HCT116 (cell line): Measurements from ENCODE around the gene RIMBP2. TPM values are rescaled to one million over a fixed set of nuclear protein-coding genes. Genes with fewer than 3 reads are reported as not detected.

Experiments used
- ATAC-seq: fragments of 200-7000 bp; cut with Tn5 transposase; 2 replicates; pipeline ENCODE4 v1.9.1; 2020; ENCODE audit warnings: mild to moderate bottlenecking, moderate library complexity
- BruUV-seq: library from RNA; stranded (reverse); fragments of 400-500 nt; replicated peaks from 2 replicates; lab custom pipeline; 2021; lab: Mats Ljungman, UMichigan
- CTCF ChIA-PET: fragments of 300-600 bp; sonication (Branson Sonifier 250); formaldehyde crosslinking; loops from one replicate; lab custom pipeline; 2021; ENCODE audit warnings: antibody characterized with exemption; lab: Charles Lee
- POLR2A ChIA-PET: fragments of 300-600, 350-600 bp; sonication (Branson Sonifier 250); formaldehyde crosslinking; loops from one replicate; lab custom pipeline; 2021; ENCODE audit warnings: antibody characterized with exemption; lab: Charles Lee
- RAD21 ChIA-PET, 2 experiments: fragments of 300-600 bp; sonication (Branson Sonifier 250); formaldehyde crosslinking; loops; one replicate each; lab custom pipeline; 2023; ENCODE audit warnings: low total read pairs in 2 of 2; ENCODE audit not compliant: uncharacterized antibody in 2 of 2, unreplicated experiment in 2 of 2, low non-redundant PET in 1 of 2; lab: Charles Lee
- DNase-seq: peaks from one replicate; pipeline ENCODE4 v3.0.0-alpha.2; 2010; ENCODE audit warnings: low read depth, low spot score
- H2AFZ ChIP-seq: fragments of 200-600 bp; shearing (Covaris generic), sonication (generic); 2 replicates; pipeline ENCODE4 v1.6.1; 2017; ENCODE audit warnings: low read depth, mixed run types, mixed read lengths, antibody characterized with exemption, low read length; ENCODE audit not compliant: poor library complexity, severe bottlenecking
- H3K27ac ChIP-seq: 2 replicates; pipeline ENCODE4 v1.5.1; 2012; ENCODE audit warnings: low read depth, low read length
- H3K27me3 ChIP-seq: fragments of 200-600 bp; sonication (generic); 2 replicates; pipeline ENCODE4 v1.6.1; 2016; ENCODE audit warnings: mixed run types, low read length, mixed read lengths; ENCODE audit not compliant: insufficient read depth
- H3K36me3 ChIP-seq, 2 experiments: fragments of 200-500 bp in 1 of 2; fragments of 200-600 bp in 1 of 2; sonication (Bioruptor generic) in 1 of 2; sonication (generic) in 1 of 2; 2 replicates each; pipeline versions ENCODE4 v1.5.1 to v1.6.1; 2014 to 2016; ENCODE audit warnings: low read length in 2 of 2, inconsistent platforms in 1 of 2, mixed read lengths in 1 of 2, mixed run types in 1 of 2; ENCODE audit not compliant: insufficient read depth in 2 of 2, control insufficient read depth in 1 of 2
- H3K4me1 ChIP-seq, 2 experiments: fragments of 200-600 bp in 1 of 2; sonication (generic) in 1 of 2; 2 replicates each; pipeline versions ENCODE4 v1.5.1 to v1.6.1; 2012 to 2017; ENCODE audit warnings: low read length in 2 of 2, inconsistent platforms in 1 of 2, mild to moderate bottlenecking in 1 of 2, mixed read lengths in 1 of 2, mixed run types in 1 of 2, moderate library complexity in 1 of 2; ENCODE audit not compliant: insufficient read depth in 2 of 2, control insufficient read depth in 1 of 2
- H3K4me2 ChIP-seq: fragments of 200-600 bp; sonication (generic); 2 replicates; pipeline ENCODE4 v1.6.1; 2017; ENCODE audit warnings: mixed run types, low read length, mixed read lengths
- H3K4me3 ChIP-seq, 2 experiments: fragments of 200-600 bp in 1 of 2; sonication (generic) in 1 of 2; replicated peaks in 1 of 2; 2 replicates each; pipeline ENCODE4 v1.5.1; 2011 to 2016; ENCODE audit warnings: low read length in 2 of 2, control low read depth in 1 of 2, low read depth in 1 of 2, mild to moderate bottlenecking in 1 of 2, mixed read lengths in 1 of 2, mixed run types in 1 of 2
- H3K79me2 ChIP-seq: fragments of 200-600 bp; sonication (generic); 2 replicates; pipeline ENCODE4 v1.6.1; 2017; ENCODE audit warnings: mild to moderate bottlenecking, mixed run types, low read length, moderate library complexity, mixed read lengths; ENCODE audit not compliant: insufficient read depth
- H3K9ac ChIP-seq: fragments of 200-600 bp; sonication (generic); 2 replicates; pipeline ENCODE4 v1.6.1; 2016; ENCODE audit warnings: low read length, mixed read lengths
- H3K9me2 ChIP-seq: fragments of 200-600 bp; sonication (generic), shearing (Covaris generic); 2 replicates; pipeline ENCODE4 v1.6.1; 2017; ENCODE audit warnings: mixed run types, mild to moderate bottlenecking, moderate library complexity; ENCODE audit not compliant: insufficient read depth
- H3K9me3 ChIP-seq, 2 experiments: fragments of 200-500 bp in 1 of 2; fragments of 200-600 bp in 1 of 2; sonication (Bioruptor generic) in 1 of 2; sonication (generic) in 1 of 2; 2 replicates each; pipeline ENCODE4 v1.6.1; 2014 to 2017; ENCODE audit warnings: low read length in 2 of 2, mixed read lengths in 2 of 2, inconsistent platforms in 1 of 2, low read depth in 1 of 2, mild to moderate bottlenecking in 1 of 2, mixed run types in 1 of 2, moderate library complexity in 1 of 2; ENCODE audit not compliant: control insufficient read depth in 1 of 2, insufficient read depth in 1 of 2
- H4K20me1 ChIP-seq: fragments of 200-600 bp; sonication (generic), shearing (Covaris generic); 2 replicates; pipeline ENCODE4 v1.6.1; 2017; ENCODE audit warnings: mixed run types, mild to moderate bottlenecking, moderate library complexity; ENCODE audit not compliant: insufficient read depth
- CBX3 ChIP-seq: IDR thresholded peaks from 2 replicates; pipeline ENCODE4 v1.6.1; 2012; ENCODE audit warnings: low read depth
- CEBPB ChIP-seq: IDR thresholded peaks from 2 replicates; pipeline ENCODE4 v1.6.1; 2012; ENCODE audit warnings: low read depth
- CTCF ChIP-seq, 3 experiments: fragments of 200-600 bp in 1 of 3; sonication (generic) in 1 of 3; IDR thresholded peaks in 2 of 3; conservative IDR thresholded peaks in 1 of 3; 2 replicates each; pipeline ENCODE4 v1.5.1; 2012 to 2017; ENCODE audit warnings: low read depth in 2 of 3, low read length in 2 of 3, antibody characterized with exemption in 1 of 3, borderline replicate concordance in 1 of 3, control low read depth in 1 of 3, mild to moderate bottlenecking in 1 of 3, mixed read lengths in 1 of 3, mixed run types in 1 of 3, moderate library complexity in 1 of 3; ENCODE audit not compliant: insufficient read depth in 1 of 3
- ELF1 ChIP-seq: IDR thresholded peaks from 2 replicates; pipeline ENCODE4 v1.6.1; 2012; ENCODE audit warnings: low read depth, borderline replicate concordance
- EZH2phosphoT487 ChIP-seq: fragments of 200-600 bp; IDR thresholded peaks from 2 replicates; pipeline ENCODE4 v1.6.1; 2018; ENCODE audit warnings: antibody characterized with exemption, borderline replicate concordance
- JUND ChIP-seq: IDR thresholded peaks from 2 replicates; pipeline ENCODE4 v1.6.1; 2012
- REST ChIP-seq: IDR thresholded peaks from 2 replicates; pipeline ENCODE4 v1.6.1; 2012; ENCODE audit warnings: low read depth
- SP1 ChIP-seq: IDR thresholded peaks from 2 replicates; pipeline ENCODE4 v1.6.1; 2012; ENCODE audit warnings: low read depth
- SRF ChIP-seq: IDR thresholded peaks from 2 replicates; pipeline ENCODE4 v1.6.1; 2012; ENCODE audit warnings: low read depth
- TCF7L2 ChIP-seq: IDR thresholded peaks from 2 replicates; pipeline ENCODE4 v1.7.0; 2011; ENCODE audit warnings: borderline replicate concordance, inconsistent platforms; ENCODE audit not compliant: insufficient read depth, insufficient read length; ENCODE audit errors: extremely low read depth
- YY1 ChIP-seq: IDR thresholded peaks from 2 replicates; pipeline ENCODE4 v1.6.1; 2011; ENCODE audit warnings: low read length, low read depth, moderate library complexity, mild to moderate bottlenecking; ENCODE audit not compliant: insufficient replicate concordance; ENCODE audit errors: extremely low read depth
- ZNF274 ChIP-seq: fragments of 200-500 bp; sonication (Bioruptor generic); IDR thresholded peaks from 2 replicates; pipeline ENCODE4 v1.6.1; 2014; ENCODE audit warnings: mild to moderate bottlenecking, low read depth, low read length, inconsistent platforms
- intact Hi-C: fragments of 100-400 bp; cut with micrococcal nuclease; formaldehyde crosslinking; loops from 2 replicates; pipeline ENCODE4 v1.10.0; 2022
- total RNA-seq: library from RNA; stranded (reverse); gene quantifications from one replicate; pipeline ENCODE4 v1.2.1, GENCODE V29; 2021; ENCODE audit not compliant: unreplicated experiment
- TF ChIP-seq, protein P1 (sequence below): IDR thresholded peaks from 2 replicates; pipeline ENCODE4 v1.6.1; 2011; ENCODE audit warnings: mild to moderate bottlenecking, low read length, moderate library complexity; ENCODE audit not compliant: insufficient replicate concordance; ENCODE audit errors: extremely low read depth
- TF ChIP-seq, protein P2 (sequence below): IDR thresholded peaks from 2 replicates; pipeline ENCODE4 v1.6.1; 2012
- TF ChIP-seq, protein P3 (sequence below): IDR thresholded peaks from 2 replicates; pipeline ENCODE4 v1.6.1; 2012

The RIMBP2 gene
- total RNA-seq, 1 experiment from 2014 or later = not detected

DNA sequence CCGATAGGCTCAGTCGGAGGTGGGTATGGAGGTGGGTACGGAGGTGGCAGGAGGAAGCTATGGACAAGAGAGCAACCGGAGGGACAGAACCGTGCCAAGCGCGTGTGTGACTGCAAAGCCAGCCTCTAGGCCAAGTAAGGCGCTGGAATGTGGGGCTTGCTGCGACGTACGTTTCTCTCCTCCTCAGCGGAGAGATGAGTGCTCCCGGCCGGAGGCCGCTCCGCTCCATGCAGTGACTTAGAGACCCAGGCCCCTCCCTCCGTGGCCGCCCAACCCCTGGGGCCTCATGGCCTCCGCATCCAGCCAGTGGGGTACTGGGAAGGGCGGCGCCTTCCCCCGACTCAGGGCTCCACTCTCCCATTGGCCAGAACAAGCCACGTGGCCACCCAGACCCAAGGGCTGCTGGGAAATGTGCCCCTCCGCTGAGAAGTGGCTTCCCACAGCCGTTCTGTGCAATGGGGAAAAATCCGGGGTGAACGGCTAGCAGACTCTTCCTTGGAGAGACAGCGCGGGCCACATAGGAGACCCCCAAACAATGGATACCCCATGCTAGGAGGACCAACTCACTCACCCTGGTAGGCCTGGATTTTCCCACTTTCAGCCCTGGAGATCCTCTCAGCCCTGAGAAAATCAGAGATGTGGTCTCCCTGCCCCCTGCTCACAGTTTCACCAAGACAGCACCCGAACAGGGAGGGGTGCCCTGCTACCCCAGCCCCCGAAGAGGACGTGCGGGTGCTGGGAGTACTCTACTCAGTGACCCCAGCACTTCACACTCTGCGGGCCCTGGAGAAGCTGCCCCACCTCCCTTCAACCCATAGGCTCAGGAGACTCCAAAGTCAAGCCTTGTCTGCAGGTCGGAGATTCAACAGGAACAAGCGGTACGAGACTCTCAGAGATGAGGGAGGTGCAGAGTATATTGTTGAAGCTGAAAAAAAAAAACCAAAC lies 66.7 kb downstream of the RIMBP2 start:
- Histone ChIP-seq H3K27me3 (no peaks in the 10 kb centered on the region), H4K20me1 (no peaks in the 10 kb centered on the region), H3K27ac (no peak overlapping the region), H2AFZ (no peak overlapping the region), H3K9ac (no peak overlapping the region), H3K4me3 (no peak overlapping the region), H3K36me3 (no peaks in the 10 kb centered on the region), H3K4me2 (no peak overlapping the region), H3K4me1 (no peaks in the 10 kb centered on the region), H3K9me3 (no peaks in the 10 kb centered on the region), H3K79me2 (no peaks in the 10 kb centered on the region), H3K9me2 (no peaks in the 10 kb centered on the region)
- DNase-seq = no peak
- RAD21 ChIA-PET = no interaction called here
- BruUV-seq = no TSS peak
- TF ChIP-seq ELF1 (no peak), SP1 (no peak), JUND (no peak), CTCF (IDR thresholded peaks at IDR 0.05 in 2 of 3, conservative IDR thresholded peaks at IDR 0.05 in 1 of 3; ENCODE audit: borderline replicate concordance in 1 of 3, insufficient read depth in 1 of 3, low read depth in 2 of 3, low read length in 2 of 3) (no peak), REST (no peak), CEBPB (no peak), CBX3 (no peak), ZNF274 (no peak), EZH2phosphoT487 (no peak), SRF (no peak), YY1 (no peak), TCF7L2 (no peak)
- TF ChIP-seq, protein P1, sequence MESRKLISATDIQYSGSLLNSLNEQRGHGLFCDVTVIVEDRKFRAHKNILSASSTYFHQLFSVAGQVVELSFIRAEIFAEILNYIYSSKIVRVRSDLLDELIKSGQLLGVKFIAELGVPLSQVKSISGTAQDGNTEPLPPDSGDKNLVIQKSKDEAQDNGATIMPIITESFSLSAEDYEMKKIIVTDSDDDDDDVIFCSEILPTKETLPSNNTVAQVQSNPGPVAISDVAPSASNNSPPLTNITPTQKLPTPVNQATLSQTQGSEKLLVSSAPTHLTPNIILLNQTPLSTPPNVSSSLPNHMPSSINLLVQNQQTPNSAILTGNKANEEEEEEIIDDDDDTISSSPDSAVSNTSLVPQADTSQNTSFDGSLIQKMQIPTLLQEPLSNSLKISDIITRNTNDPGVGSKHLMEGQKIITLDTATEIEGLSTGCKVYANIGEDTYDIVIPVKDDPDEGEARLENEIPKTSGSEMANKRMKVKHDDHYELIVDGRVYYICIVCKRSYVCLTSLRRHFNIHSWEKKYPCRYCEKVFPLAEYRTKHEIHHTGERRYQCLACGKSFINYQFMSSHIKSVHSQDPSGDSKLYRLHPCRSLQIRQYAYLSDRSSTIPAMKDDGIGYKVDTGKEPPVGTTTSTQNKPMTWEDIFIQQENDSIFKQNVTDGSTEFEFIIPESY = no peak
- TF ChIP-seq, protein P2, sequence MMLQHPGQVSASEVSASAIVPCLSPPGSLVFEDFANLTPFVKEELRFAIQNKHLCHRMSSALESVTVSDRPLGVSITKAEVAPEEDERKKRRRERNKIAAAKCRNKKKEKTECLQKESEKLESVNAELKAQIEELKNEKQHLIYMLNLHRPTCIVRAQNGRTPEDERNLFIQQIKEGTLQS = no peak
- TF ChIP-seq, protein P3, sequence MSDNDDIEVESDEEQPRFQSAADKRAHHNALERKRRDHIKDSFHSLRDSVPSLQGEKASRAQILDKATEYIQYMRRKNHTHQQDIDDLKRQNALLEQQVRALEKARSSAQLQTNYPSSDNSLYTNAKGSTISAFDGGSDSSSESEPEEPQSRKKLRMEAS = no peak
- CTCF ChIA-PET = no interaction called here
- POLR2A ChIA-PET = no interaction called here
- ATAC-seq = no peak
- intact Hi-C loops = no loop called here
